CD14-positive monocyte (primary cell): ENCODE data around the gene NRG3. TPM values are rescaled to one million over a fixed set of nuclear protein-coding genes. Genes with fewer than 3 reads are reported as not detected.

Source experiments
- DNase-seq, 3 donors: peaks; one replicate each; pipeline ENCODE4 v3.0.0-alpha.2; 2011 to 2022
- H2AFZ ChIP-seq: 2 replicates; pipeline ENCODE4 v1.6.0; 2012; ENCODE audit warnings: mild to moderate bottlenecking, low read depth, low read length, inconsistent platforms; ENCODE audit not compliant: insufficient read depth, poor library complexity, severe bottlenecking
- H3K27ac ChIP-seq, 2 donors: 1 replicate in 1 of 2; 2 replicates in 1 of 2; pipeline ENCODE4 v1.5.1; 2012 to 2013; ENCODE audit warnings: low read length in 2 of 2, control low read depth in 1 of 2, inconsistent platforms in 1 of 2, low read depth in 1 of 2, mild to moderate bottlenecking in 1 of 2
- H3K27me3 ChIP-seq, 2 donors: one replicate each; pipeline versions ENCODE4 v1.6.0 to v1.6.1; 2011 to 2013; ENCODE audit warnings: low read length in 2 of 2; ENCODE audit not compliant: control insufficient read depth in 2 of 2, insufficient read depth in 2 of 2
- H3K36me3 ChIP-seq, 2 donors: replicated peaks in 1 of 2; 1 replicate in 1 of 2; 2 replicates in 1 of 2; pipeline versions ENCODE4 v1.5.1 to v1.6.1; 2012 to 2013; ENCODE audit warnings: low read length in 2 of 2, control low read depth in 1 of 2, inconsistent platforms in 1 of 2, mild to moderate bottlenecking in 1 of 2; ENCODE audit not compliant: insufficient read depth in 2 of 2, control insufficient read depth in 1 of 2
- H3K4me1 ChIP-seq, 2 donors: 1 replicate in 1 of 2; 2 replicates in 1 of 2; pipeline versions ENCODE4 v1.5.1 to v1.6.1; 2012 to 2013; ENCODE audit warnings: low read length in 2 of 2, control low read depth in 1 of 2, inconsistent platforms in 1 of 2, mild to moderate bottlenecking in 1 of 2, moderate library complexity in 1 of 2; ENCODE audit not compliant: insufficient read depth in 2 of 2, control insufficient read depth in 1 of 2
- H3K4me2 ChIP-seq: replicated peaks from 2 replicates; pipeline ENCODE3; 2012; ENCODE audit warnings: low read length, moderate library complexity, mild to moderate bottlenecking; ENCODE audit not compliant: poor library complexity, severe bottlenecking; ENCODE audit errors: extremely low read depth
- H3K4me3 ChIP-seq, 3 experiments: fragments of 200-600 bp in 1 of 3; sonication (generic) in 1 of 3; replicated peaks in 1 of 3; 1 replicate in 2 of 3; 2 replicates in 1 of 3; pipeline ENCODE4 v1.5.1; 2011 to 2013; ENCODE audit warnings: low read length in 3 of 3, mild to moderate bottlenecking in 3 of 3, control low read depth in 2 of 3, low read depth in 2 of 3, inconsistent platforms in 1 of 3, moderate library complexity in 1 of 3
- H3K79me2 ChIP-seq: 2 replicates; pipeline ENCODE4 v1.6.0; 2012; ENCODE audit warnings: mild to moderate bottlenecking, control low read depth, inconsistent platforms, low read length, moderate library complexity; ENCODE audit not compliant: insufficient read depth
- H3K9ac ChIP-seq: 2 replicates; pipeline ENCODE4 v1.6.0; 2017; ENCODE audit warnings: low read length, mild to moderate bottlenecking; ENCODE audit not compliant: insufficient read depth, poor library complexity, severe bottlenecking
- H3K9me3 ChIP-seq, 2 donors: replicated peaks in 1 of 2; 1 replicate in 1 of 2; 2 replicates in 1 of 2; pipeline versions ENCODE4 v1.5.1 to v1.6.1; 2012 to 2013; ENCODE audit warnings: low read length in 2 of 2, control low read depth in 1 of 2; ENCODE audit not compliant: control insufficient read depth in 1 of 2, insufficient read depth in 1 of 2
- H4K20me1 ChIP-seq: 2 replicates; pipeline ENCODE4 v1.6.0; 2012; ENCODE audit warnings: mild to moderate bottlenecking, low read length, control low read depth, moderate library complexity; ENCODE audit not compliant: insufficient read depth
- H3K27ac Mint-ChIP-seq, 7 donors: one replicate each; pipeline ENCODE4 v1.8.0; 2020; ENCODE audit warnings: mild to moderate bottlenecking in 7 of 7, mixed read lengths in 7 of 7, moderate library complexity in 6 of 7, inconsistent platforms in 2 of 7
- H3K27me3 Mint-ChIP-seq, 3 donors: one replicate each; pipeline ENCODE4 v1.8.0; 2021 to 2022; ENCODE audit warnings: low read depth in 3 of 3, mild to moderate bottlenecking in 3 of 3, mixed read lengths in 3 of 3, moderate library complexity in 3 of 3, inconsistent platforms in 1 of 3
- H3K36me3 Mint-ChIP-seq, 2 donors: one replicate each; pipeline ENCODE4 v1.8.0; 2020; ENCODE audit warnings: mixed read lengths in 2 of 2, inconsistent platforms in 1 of 2, mild to moderate bottlenecking in 1 of 2
- H3K4me1 Mint-ChIP-seq: one replicate; pipeline ENCODE4 v1.8.0; 2020; ENCODE audit warnings: mild to moderate bottlenecking, mixed read lengths
- H3K4me3 Mint-ChIP-seq, 2 donors: one replicate each; pipeline ENCODE4 v1.8.0; 2020; ENCODE audit warnings: mild to moderate bottlenecking in 2 of 2, mixed read lengths in 2 of 2, moderate library complexity in 1 of 2
- H3K9me3 Mint-ChIP-seq, 7 donors: one replicate each; pipeline ENCODE4 v1.8.0; 2020 to 2022; ENCODE audit warnings: mixed read lengths in 7 of 7, mild to moderate bottlenecking in 6 of 7, moderate library complexity in 6 of 7, inconsistent platforms in 2 of 7
- WGBS: methylation state at CpG from one replicate; pipeline ENCODE4 v1.1.5; 2013; ENCODE audit warnings: missing lambda C conversion rate; ENCODE audit not compliant: insufficient coverage; 5-methylcytosine and 5-hydroxymethylcytosine counted together
- intact Hi-C, 2 donors: fragments of 100-400 bp; cut with micrococcal nuclease; formaldehyde crosslinking; loops; one replicate each; pipeline versions ENCODE4 v1.15.0 to v1.15.1; 2023
- polyA plus RNA-seq, 3 donors: library from polyadenylated mRNA; depleted of rRNA in 1 of 3; unstranded in 2 of 3; stranded (reverse) in 1 of 3; fragments of 300-500 nt in 2 of 3; fragments of >200 nt in 1 of 3; fragmentation: Illumina TruSeq in 2 of 3; gene quantifications; 1 replicate in 2 of 3; 2 replicates in 1 of 3; pipeline ENCODE4 v1.2.3, GENCODE V29; 2012 to 2021
- TF ChIP-seq, protein P1 (sequence below): fragments of 200-600 bp; IDR thresholded peaks from one replicate; pipeline ENCODE4 v1.8.0; 2022; ENCODE audit warnings: antibody characterized with exemption, mild to moderate bottlenecking

Gene NRG3
- polyA plus RNA-seq, 3 donors, result not detected

- no peaks in the 10 kb centered on the region for H3K9me3 ChIP-seq
- H3K9me3 Mint-ChIP-seq, result peaks cover 0 to 2% (median 0%) of the 10 kb centered on the region in 7 donors
- TF ChIP-seq, protein P1, sequence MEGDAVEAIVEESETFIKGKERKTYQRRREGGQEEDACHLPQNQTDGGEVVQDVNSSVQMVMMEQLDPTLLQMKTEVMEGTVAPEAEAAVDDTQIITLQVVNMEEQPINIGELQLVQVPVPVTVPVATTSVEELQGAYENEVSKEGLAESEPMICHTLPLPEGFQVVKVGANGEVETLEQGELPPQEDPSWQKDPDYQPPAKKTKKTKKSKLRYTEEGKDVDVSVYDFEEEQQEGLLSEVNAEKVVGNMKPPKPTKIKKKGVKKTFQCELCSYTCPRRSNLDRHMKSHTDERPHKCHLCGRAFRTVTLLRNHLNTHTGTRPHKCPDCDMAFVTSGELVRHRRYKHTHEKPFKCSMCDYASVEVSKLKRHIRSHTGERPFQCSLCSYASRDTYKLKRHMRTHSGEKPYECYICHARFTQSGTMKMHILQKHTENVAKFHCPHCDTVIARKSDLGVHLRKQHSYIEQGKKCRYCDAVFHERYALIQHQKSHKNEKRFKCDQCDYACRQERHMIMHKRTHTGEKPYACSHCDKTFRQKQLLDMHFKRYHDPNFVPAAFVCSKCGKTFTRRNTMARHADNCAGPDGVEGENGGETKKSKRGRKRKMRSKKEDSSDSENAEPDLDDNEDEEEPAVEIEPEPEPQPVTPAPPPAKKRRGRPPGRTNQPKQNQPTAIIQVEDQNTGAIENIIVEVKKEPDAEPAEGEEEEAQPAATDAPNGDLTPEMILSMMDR, result no peak
- no peaks in the 10 kb centered on the region for H3K27me3 ChIP-seq
- no peak for DNase-seq
- no peak overlapping the region for H3K9ac ChIP-seq
- H3K4me1 Mint-ChIP-seq, result peaks cover 5% of the 10 kb centered on the region
- no peaks in the 10 kb centered on the region for H3K36me3 ChIP-seq
- H3K27me3 Mint-ChIP-seq, result peaks cover 0 to 2% (median 0%) of the 10 kb centered on the region in 3 donors
- no peaks in the 10 kb centered on the region for H3K79me2 ChIP-seq
- no peak overlapping the region for H3K4me2 ChIP-seq
- WGBS, result 100% methylated on average over 2 of the region's 3 CpGs
- H3K4me3 Mint-ChIP-seq, result no peak overlapping the region
- no peak overlapping the region for H2AFZ ChIP-seq
- no peak overlapping the region for H3K4me3 ChIP-seq
- H3K36me3 Mint-ChIP-seq, result no peaks in the 10 kb centered on the region
- no peaks in the 10 kb centered on the region for H4K20me1 ChIP-seq
- no peak overlapping the region for H3K27ac Mint-ChIP-seq
- no peak overlapping the region for H3K27ac ChIP-seq
- H3K4me1 ChIP-seq, result no peaks in the 10 kb centered on the region
- intact Hi-C loops, result no loop called here
Measured at GRCh38 chr10:82932451-82932850, 1057.5 kb downstream of the NRG3 start.

DNA sequence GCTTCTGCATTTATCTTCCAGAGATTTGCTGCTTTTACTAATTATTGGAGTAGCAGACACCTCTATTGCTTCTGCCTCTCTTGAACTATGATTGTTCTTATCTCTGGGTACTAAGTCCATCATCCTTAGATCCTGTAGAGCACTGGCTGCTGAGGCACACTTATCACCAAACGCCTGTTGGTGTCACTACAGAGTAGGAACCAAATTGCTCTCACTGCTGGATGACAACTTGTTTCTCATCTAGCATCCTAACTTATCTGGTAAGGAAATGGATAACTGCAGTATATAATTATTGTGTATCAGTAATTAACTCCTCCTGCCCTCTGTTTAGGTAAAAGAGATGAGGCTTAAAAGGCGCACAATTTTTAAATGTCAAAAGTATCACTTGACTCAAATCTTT lies 1059.4 kb downstream of the NRG3 start:
- Histone ChIP-seq H3K9me3 (no peaks in the 10 kb centered on the region), H3K9ac (no peak overlapping the region), H3K36me3 (no peaks in the 10 kb centered on the region), H3K27ac (no peak overlapping the region), H2AFZ (no peak overlapping the region), H4K20me1 (no peaks in the 10 kb centered on the region), H3K4me2 (no peak overlapping the region), H3K79me2 (no peaks in the 10 kb centered on the region), H3K4me1 (no peaks in the 10 kb centered on the region), H3K27me3 (no peaks in the 10 kb centered on the region), H3K4me3 (no peak overlapping the region)
- WGBS, result no CpG with 5 or more reads among the region's 2 CpGs
- Mint-ChIP-seq H3K4me3 (no peak overlapping the region), H3K27ac (no peak overlapping the region), H3K27me3 (peaks cover 0 to 2% (median 0%) of the 10 kb centered on the region in 3 donors), H3K9me3 (peaks cover 0 to under 1% (median 0%) of the 10 kb centered on the region in 7 donors), H3K4me1 (peaks cover 5% of the 10 kb centered on the region), H3K36me3 (no peaks in the 10 kb centered on the region)
- no peak for DNase-seq
- intact Hi-C loops, result no loop called here
- TF ChIP-seq, protein P1, result no peak
